Measurements from ENCODE around the gene MAP1LC3A.

DNA sequence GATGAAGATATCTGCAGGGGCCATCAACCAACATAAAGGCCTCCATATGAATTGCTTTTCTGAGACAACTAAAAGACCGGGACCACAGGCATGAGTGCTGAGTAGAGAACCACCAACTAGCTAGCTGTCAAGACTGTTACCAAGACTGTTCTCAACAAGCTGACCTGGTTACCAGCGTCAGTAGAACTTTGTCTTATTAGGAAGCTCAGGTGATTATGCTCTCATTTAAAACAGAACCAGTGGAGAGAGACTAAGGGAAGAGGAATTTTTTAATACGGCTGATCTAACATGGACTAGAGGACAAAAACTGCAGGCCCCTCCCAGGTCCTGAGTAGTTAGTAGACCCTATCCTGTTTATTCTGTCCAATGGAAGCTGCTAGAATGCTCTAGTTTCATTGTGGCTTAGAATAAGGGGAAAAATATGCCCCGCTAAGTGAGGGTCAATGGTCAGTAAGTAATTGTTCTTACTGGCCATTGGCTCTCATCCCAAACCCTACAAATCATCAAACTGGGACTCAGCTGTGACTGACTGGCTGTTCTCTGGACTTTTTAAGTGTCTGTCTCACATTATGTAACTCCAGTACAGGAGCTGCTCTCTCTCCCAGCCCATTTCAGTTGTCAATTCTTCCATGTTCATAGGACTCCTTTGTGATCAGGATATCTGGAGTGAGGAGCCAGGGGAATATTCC, 46.1 kb upstream of the MAP1LC3A start:
- TF ChIP-seq, protein P1, sequence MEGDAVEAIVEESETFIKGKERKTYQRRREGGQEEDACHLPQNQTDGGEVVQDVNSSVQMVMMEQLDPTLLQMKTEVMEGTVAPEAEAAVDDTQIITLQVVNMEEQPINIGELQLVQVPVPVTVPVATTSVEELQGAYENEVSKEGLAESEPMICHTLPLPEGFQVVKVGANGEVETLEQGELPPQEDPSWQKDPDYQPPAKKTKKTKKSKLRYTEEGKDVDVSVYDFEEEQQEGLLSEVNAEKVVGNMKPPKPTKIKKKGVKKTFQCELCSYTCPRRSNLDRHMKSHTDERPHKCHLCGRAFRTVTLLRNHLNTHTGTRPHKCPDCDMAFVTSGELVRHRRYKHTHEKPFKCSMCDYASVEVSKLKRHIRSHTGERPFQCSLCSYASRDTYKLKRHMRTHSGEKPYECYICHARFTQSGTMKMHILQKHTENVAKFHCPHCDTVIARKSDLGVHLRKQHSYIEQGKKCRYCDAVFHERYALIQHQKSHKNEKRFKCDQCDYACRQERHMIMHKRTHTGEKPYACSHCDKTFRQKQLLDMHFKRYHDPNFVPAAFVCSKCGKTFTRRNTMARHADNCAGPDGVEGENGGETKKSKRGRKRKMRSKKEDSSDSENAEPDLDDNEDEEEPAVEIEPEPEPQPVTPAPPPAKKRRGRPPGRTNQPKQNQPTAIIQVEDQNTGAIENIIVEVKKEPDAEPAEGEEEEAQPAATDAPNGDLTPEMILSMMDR (conservative IDR thresholded peaks at IDR 0.05): no peak
- TF ChIP-seq ZFX (IDR thresholded peaks at IDR 0.05): no peak

All from C4-2B (cell line).